ENCODE results near the gene LRRC32. TPM values are rescaled to one million over a fixed set of nuclear protein-coding genes. Genes with fewer than 3 reads are reported as not detected.

LRRC32 gene
- total RNA-seq, 1 experiment from 2014 or later, result 0.15 TPM

DNA sequence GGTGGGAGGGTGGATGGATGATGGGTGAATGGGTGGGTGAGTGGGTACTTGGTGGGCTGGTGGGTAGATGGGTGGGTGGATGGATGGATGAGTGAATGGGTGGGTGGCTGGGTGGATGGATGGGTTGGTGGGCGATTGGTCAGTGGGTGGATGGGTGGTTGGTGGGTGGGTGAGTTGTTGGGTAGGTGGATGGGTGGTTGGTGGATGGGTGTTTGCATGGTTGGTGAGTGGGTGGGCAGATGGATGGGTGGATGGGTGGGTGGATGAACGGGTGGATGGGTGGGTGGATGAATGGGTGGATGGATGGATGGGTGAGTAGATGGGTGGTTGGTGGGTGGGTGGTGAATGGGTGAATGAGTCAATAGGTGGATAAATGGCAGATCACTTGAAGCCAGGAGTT, 43.0 kb upstream of the LRRC32 start:
- Histone ChIP-seq H3K4me3 (ENCODE audit: low read depth in 2 of 2, low read length in 2 of 2) (no peak overlapping the region), H3K4me1 (ENCODE audit: control insufficient read depth, insufficient read depth, low read length) (no peaks in the 10 kb centered on the region), H3K27ac (ENCODE audit: low read length) (no peak overlapping the region), H3K9me3 (ENCODE audit: control insufficient read depth, insufficient read depth, low read depth, low read length) (no peaks in the 10 kb centered on the region), H3K27me3 (ENCODE audit: control insufficient read depth, insufficient read depth, low read length) (no peaks in the 10 kb centered on the region), H3K36me3 (ENCODE audit: control insufficient read depth, insufficient read depth, low read length) (no peaks in the 10 kb centered on the region)
- ATAC-seq (no peak), DNase-seq (ENCODE audit: low read depth, low spot score) (no peak)
- no TSS peak for BruUV-seq (replicated peaks)
- CTCF ChIA-PET, result interaction anchor here (0.9 kb wide), 1 partner anchor 9 kb away, joined by 7 read pairs; no protein-coding TSS in a partner anchor
- intact Hi-C loops (cut with micrococcal nuclease; ENCODE audit: unreplicated experiment) (no loop called here), in situ Hi-C loops (cut with HindIII; ENCODE audit: low pct_unique_long_range_greater_than_20kb, low sequenced_read_pairs) (no loop called here)
- POLR2A ChIA-PET, result no interaction called here
- no peak for TF ChIP-seq SIN3A (IDR thresholded peaks at IDR 0.05; ENCODE audit: borderline replicate concordance, insufficient read depth, low read depth, low read length)
- no peak for TF ChIP-seq TCF7L2 (IDR thresholded peaks at IDR 0.05; ENCODE audit: low read depth, low read length)
- TF ChIP-seq, protein P1, sequence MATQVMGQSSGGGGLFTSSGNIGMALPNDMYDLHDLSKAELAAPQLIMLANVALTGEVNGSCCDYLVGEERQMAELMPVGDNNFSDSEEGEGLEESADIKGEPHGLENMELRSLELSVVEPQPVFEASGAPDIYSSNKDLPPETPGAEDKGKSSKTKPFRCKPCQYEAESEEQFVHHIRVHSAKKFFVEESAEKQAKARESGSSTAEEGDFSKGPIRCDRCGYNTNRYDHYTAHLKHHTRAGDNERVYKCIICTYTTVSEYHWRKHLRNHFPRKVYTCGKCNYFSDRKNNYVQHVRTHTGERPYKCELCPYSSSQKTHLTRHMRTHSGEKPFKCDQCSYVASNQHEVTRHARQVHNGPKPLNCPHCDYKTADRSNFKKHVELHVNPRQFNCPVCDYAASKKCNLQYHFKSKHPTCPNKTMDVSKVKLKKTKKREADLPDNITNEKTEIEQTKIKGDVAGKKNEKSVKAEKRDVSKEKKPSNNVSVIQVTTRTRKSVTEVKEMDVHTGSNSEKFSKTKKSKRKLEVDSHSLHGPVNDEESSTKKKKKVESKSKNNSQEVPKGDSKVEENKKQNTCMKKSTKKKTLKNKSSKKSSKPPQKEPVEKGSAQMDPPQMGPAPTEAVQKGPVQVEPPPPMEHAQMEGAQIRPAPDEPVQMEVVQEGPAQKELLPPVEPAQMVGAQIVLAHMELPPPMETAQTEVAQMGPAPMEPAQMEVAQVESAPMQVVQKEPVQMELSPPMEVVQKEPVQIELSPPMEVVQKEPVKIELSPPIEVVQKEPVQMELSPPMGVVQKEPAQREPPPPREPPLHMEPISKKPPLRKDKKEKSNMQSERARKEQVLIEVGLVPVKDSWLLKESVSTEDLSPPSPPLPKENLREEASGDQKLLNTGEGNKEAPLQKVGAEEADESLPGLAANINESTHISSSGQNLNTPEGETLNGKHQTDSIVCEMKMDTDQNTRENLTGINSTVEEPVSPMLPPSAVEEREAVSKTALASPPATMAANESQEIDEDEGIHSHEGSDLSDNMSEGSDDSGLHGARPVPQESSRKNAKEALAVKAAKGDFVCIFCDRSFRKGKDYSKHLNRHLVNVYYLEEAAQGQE (IDR thresholded peaks at IDR 0.05; ENCODE audit: insufficient read depth in 1 of 2, low read depth in 2 of 2, low read length in 1 of 2), result no peak
- no peak for TF ChIP-seq POLR2AphosphoS5 (IDR thresholded peaks at IDR 0.05; ENCODE audit: low read depth, low read length)
- TF ChIP-seq, protein P2, sequence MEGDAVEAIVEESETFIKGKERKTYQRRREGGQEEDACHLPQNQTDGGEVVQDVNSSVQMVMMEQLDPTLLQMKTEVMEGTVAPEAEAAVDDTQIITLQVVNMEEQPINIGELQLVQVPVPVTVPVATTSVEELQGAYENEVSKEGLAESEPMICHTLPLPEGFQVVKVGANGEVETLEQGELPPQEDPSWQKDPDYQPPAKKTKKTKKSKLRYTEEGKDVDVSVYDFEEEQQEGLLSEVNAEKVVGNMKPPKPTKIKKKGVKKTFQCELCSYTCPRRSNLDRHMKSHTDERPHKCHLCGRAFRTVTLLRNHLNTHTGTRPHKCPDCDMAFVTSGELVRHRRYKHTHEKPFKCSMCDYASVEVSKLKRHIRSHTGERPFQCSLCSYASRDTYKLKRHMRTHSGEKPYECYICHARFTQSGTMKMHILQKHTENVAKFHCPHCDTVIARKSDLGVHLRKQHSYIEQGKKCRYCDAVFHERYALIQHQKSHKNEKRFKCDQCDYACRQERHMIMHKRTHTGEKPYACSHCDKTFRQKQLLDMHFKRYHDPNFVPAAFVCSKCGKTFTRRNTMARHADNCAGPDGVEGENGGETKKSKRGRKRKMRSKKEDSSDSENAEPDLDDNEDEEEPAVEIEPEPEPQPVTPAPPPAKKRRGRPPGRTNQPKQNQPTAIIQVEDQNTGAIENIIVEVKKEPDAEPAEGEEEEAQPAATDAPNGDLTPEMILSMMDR (IDR thresholded peaks at IDR 0.05), result no peak

DNA sequence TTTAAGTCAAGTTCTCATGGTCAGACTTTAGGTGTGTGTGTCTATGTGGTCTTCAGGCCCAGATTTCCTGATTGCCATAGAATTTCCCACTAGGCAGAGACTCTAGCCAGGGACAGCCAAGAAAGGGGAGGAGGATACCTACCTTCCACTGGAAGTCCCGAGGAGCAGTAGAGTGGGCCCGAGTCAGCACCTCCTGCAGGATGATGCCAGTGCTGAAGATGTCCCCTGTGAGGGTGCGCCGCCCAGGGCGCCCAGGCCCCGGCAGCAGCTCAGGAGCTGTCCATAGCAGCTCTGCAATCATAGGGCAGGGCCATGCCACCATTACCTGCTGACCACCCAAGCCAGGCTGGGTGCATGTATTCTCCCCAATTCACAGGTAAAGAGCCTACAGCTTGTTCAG, 41.6 kb upstream of the LRRC32 start:
- CTCF ChIA-PET, result no interaction called here
- POLR2A ChIA-PET, result no interaction called here
- no peaks in the 10 kb centered on the region for H3K36me3 ChIP-seq (ENCODE audit: control insufficient read depth, insufficient read depth, low read length)
- DNase-seq (ENCODE audit: low read depth, low spot score), result no peak
- no peak overlapping the region for H3K27ac ChIP-seq (ENCODE audit: low read length)
- intact Hi-C loops (cut with micrococcal nuclease; ENCODE audit: unreplicated experiment) (no loop called here), in situ Hi-C loops (cut with HindIII; ENCODE audit: low pct_unique_long_range_greater_than_20kb, low sequenced_read_pairs) (no loop called here)
- no peak for TF ChIP-seq POLR2AphosphoS5 (IDR thresholded peaks at IDR 0.05; ENCODE audit: low read depth, low read length)
- TF ChIP-seq, protein P2 (IDR thresholded peaks at IDR 0.05), result no peak
- H3K4me1 ChIP-seq (ENCODE audit: control insufficient read depth, insufficient read depth, low read length), result no peaks in the 10 kb centered on the region
- no TSS peak for BruUV-seq (replicated peaks)
- no peaks in the 10 kb centered on the region for H3K9me3 ChIP-seq (ENCODE audit: control insufficient read depth, insufficient read depth, low read depth, low read length)
- no peak overlapping the region for H3K4me3 ChIP-seq (ENCODE audit: low read depth in 2 of 2, low read length in 2 of 2)
- ATAC-seq, result no peak
- H3K27me3 ChIP-seq (ENCODE audit: control insufficient read depth, insufficient read depth, low read length), result no peaks in the 10 kb centered on the region

DNA sequence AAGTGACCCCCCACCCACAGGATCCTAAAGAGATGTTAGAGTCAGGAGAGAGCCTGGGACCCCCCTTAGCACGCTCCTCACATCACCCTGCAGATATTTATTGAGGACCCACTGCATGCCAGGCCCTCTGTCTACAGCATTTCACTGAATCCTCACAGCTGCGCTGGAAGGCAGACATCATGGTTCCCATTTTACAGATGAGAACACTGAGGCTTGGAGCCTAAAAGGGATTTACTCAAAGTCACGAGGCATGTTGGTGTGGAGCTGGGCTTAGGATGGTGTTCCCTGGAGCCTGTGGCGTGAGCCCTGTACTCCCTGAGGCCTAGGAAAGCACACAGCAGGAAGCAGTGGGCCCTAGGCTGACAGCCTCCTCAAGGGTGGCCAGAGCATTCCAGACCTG, 39.2 kb upstream of the LRRC32 start:
- CTCF ChIA-PET, result no interaction called here
- H3K27ac ChIP-seq (ENCODE audit: low read length), result no peak overlapping the region

More for the DNA sequence above, 39.2 kb upstream of the LRRC32 start:
- Histone ChIP-seq H3K27me3 (ENCODE audit: control insufficient read depth, insufficient read depth, low read length) (no peaks in the 10 kb centered on the region), H3K4me1 (ENCODE audit: control insufficient read depth, insufficient read depth, low read length) (no peaks in the 10 kb centered on the region), H3K9me3 (ENCODE audit: control insufficient read depth, insufficient read depth, low read depth, low read length) (no peaks in the 10 kb centered on the region), H3K4me3 (ENCODE audit: low read depth in 2 of 2, low read length in 2 of 2) (no peak overlapping the region), H3K36me3 (ENCODE audit: control insufficient read depth, insufficient read depth, low read length) (no peaks in the 10 kb centered on the region)
- POLR2A ChIA-PET, result no interaction called here
- in situ Hi-C loops (cut with HindIII; ENCODE audit: low pct_unique_long_range_greater_than_20kb, low sequenced_read_pairs) (no loop called here), intact Hi-C loops (cut with micrococcal nuclease; ENCODE audit: unreplicated experiment) (no loop called here)
- TF ChIP-seq, protein P1 (IDR thresholded peaks at IDR 0.05; ENCODE audit: insufficient read depth in 1 of 2, low read depth in 2 of 2, low read length in 1 of 2), result no peak
- TF ChIP-seq, protein P2 (IDR thresholded peaks at IDR 0.05), result no peak
- TF ChIP-seq SIN3A (IDR thresholded peaks at IDR 0.05; ENCODE audit: borderline replicate concordance, insufficient read depth, low read depth, low read length) (no peak), POLR2AphosphoS5 (IDR thresholded peaks at IDR 0.05; ENCODE audit: low read depth, low read length) (no peak), TCF7L2 (IDR thresholded peaks at IDR 0.05; ENCODE audit: low read depth, low read length) (no peak)
- DNase-seq (ENCODE audit: low read depth, low spot score), result no peak
- BruUV-seq (replicated peaks), result no TSS peak
- ATAC-seq, result no peak

Data from Panc1 (cell line).